Left lobe of liver (tissue), 2 donors: ENCODE results near the gene LGR5. TPM values are rescaled to one million over a fixed set of nuclear protein-coding genes. Genes with fewer than 3 reads are reported as not detected.
A peak's percentile ranks its signal among the peaks of the same experiment; 100 is the strongest.
"Not testable (repeated sequence)": the region's sequence is repeated elsewhere in the genome, so short reads cannot be mapped to it uniquely, and the experiment has no call there.

Experiments used
- ATAC-seq: fragments of 200-7000 bp; cut with Tn5 transposase; one replicate; pipeline ENCODE4 v1.9.1; 2020; ENCODE audit warnings: mild to moderate bottlenecking, moderate library complexity
- DNase-seq: peaks from one replicate; pipeline ENCODE4 v3.0.0-alpha.2; 2020; ENCODE audit warnings: low spot score
- total RNA-seq: library from RNA; stranded (reverse); gene quantifications from one replicate; pipeline ENCODE4 v1.2.1, GENCODE V29; 2021
- donor health status: DM: no; HTN: no; CAD: no; lungs with moderate emphysema.
- donor health status: DM: no; HTN: yes; CAD: no.

Gene LGR5
- total RNA-seq, 1 donor from 2014 or later, result 0.13 TPM

DNA sequence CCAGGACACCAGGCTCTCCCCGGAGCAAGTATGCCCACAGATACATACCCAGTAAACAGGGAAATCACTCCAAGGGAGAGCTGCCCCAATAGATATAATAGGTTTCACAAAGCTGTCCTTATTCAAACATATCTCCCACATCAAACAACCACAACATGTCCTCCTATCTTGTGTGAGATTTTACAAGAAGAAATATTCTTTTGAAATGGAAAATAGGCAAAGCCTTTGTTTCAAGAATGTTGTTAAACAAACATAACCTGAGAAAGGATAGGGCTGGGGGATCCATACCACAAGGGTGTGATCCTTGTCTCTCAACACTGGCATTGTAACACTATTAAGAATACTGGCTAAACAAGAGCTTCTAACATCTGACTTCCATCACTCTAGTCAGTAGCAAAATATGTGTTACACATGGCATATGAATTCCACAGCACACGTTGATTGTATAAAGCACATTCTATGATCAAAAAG lies 32.9 kb downstream of the LGR5 start:
- no peak for ATAC-seq

GRCh38 chr12:71474791-71475190 lies 35.2 kb downstream of the LGR5 start:
- no peak for ATAC-seq
- DNase-seq, result no peak

More for the DNA sequence above, 32.9 kb downstream of the LGR5 start:
- no peak for DNase-seq

DNA sequence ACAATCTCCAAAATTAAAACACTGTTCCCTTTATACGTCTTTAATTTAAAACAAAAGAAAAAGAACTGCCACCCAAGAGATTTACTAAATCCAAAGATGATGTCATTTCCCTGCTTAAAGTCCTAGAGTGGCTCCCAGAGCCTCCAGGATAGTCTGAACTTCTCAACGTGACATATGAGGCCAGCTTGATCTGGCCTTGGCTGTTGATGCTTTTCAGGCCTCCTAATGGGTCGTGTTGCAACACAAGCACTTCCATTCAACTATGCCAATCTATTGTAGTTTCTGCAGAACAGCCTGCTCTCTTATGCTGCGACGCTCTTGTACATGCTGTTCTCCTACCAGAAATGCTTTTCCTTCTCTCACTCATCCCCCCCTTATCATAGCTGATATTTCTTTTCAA lies 35.7 kb downstream of the LGR5 start:
- ATAC-seq (no peak), DNase-seq (no peak)

GRCh38 chr12:71476513-71476912 lies 36.9 kb downstream of the LGR5 start:
- ATAC-seq (peak; percentile 56), DNase-seq (no peak)

- no peak for ATAC-seq
- DNase-seq, result no peak
Measured at GRCh38 chr12:71477609-71478008, 38.0 kb downstream of the LGR5 start.

GRCh38 chr12:71478270-71478669 lies 38.7 kb downstream of the LGR5 start:
- DNase-seq (no peak), ATAC-seq (no peak)

- ATAC-seq, result no peak
- DNase-seq, result no peak
Measured at GRCh38 chr12:71484272-71484905, 44.8 kb downstream of the LGR5 start.

DNA sequence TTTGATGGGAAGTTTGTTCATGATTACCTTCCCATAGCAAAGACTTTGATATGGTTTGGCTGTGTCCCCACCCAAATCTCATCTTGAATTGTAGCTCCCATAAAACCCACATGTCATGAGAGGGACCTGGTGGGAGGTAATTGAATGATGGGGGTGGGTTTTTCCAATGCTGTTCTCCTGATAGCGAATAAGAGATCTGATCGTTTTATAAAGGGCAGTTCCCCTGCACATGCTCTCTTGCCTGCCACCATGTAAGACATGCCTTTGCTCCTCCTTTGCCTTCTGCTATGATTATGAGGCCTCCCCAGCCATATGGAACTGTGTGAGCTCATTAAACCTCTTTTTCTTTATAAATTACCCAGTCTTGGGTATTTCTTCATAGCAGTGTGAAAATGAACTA lies 51.2 kb downstream of the LGR5 start:
- DNase-seq, result not testable (repeated sequence)

DNA sequence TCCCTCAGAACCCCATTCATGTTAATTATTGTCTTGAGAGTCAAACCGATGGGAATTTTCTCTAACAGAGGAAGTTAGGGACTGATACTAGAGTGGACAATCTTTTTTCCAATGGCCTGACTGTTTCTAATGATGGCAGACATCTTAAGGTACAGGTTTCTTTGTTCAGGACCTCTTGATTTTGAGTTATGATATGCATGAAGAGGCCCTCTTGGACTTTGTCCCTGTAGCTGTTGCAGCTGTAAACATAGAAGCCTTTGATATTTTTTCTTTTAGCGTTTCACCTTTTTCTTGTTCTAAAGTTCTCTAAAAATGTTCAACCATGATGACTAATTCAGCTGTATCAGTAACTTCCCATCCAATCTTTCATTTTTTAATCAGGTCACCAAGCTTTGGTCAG lies 53.0 kb downstream of the LGR5 start:
- DNase-seq, result no peak

More for the DNA sequence above, 51.2 kb downstream of the LGR5 start:
- ATAC-seq, result not testable (repeated sequence)

GRCh38 chr12:71499834-71500233 lies 60.2 kb downstream of the LGR5 start:
- DNase-seq (no peak), ATAC-seq (no peak)

More for the DNA sequence above, 53.0 kb downstream of the LGR5 start:
- ATAC-seq, result no peak

GRCh38 chr12:71503579-71504391 lies 64.2 kb downstream of the LGR5 start:
- ATAC-seq (no peak), DNase-seq (no peak)

DNA sequence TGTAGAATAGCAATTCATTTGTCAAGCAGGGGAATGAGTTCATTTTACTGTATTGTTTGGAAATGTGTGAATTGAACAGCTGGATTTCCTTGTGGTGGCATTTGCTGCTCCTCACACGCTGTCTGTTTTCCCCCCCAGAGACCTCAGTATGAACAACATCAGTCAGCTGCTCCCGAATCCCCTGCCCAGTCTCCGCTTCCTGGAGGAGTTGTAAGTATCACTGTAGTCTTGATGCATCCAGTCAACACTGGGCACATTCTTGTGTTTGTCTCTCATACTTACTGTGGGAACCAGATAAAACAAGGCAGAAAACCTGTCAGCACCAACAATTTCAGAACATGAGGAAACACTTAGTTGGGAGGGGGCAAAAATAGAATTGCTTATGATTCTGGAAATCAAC lies 64.9 kb downstream of the LGR5 start:
- ATAC-seq (no peak), DNase-seq (no peak)

DNA sequence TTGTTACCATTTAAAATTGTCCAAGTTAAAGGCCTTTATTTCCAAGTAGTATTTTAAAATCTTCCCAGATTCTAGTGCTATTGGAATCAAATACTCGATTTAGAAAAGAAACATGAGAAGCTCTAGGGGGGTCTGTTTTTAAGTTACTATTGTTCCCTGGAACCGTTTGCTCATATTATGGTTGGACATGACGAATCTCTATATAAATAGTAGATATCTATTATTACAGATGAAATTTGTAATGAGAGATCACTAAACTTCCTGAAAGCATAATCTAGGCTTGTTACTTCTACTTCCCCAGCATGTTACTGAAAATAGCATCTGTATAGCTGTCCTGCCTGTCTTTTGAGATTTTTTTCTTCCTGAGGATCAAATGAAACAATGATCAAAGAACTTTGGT lies 70.1 kb downstream of the LGR5 start:
- no peak for DNase-seq
- ATAC-seq, result no peak

- DNase-seq, result no peak
- no peak for ATAC-seq
Measured at GRCh38 chr12:71517145-71517846, 77.7 kb downstream of the LGR5 start.

GRCh38 chr12:71521125-71521524 lies 81.5 kb downstream of the LGR5 start:
- ATAC-seq (no peak), DNase-seq (no peak)

GRCh38 chr12:71524626-71525025 lies 85.0 kb downstream of the LGR5 start:
- ATAC-seq (no peak), DNase-seq (no peak)

DNA sequence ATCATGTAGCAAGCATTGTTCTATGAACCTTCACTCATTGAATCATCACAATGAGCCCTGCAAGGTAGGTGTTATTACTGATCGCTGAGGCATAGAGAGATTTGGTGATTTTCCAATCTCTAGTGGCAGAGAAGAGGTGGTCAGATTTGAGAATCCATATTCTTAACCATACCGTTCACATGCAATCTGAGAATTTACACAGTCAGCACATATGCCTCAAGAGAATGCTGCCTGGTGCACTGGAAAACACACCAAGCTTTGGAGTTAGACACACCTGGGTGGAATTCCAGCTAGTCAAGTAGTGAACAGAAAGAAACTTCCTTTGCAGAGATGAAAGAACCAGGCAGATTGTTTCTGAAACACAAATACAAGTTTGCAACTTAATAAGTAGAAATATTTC lies 94.1 kb downstream of the LGR5 start:
- no peak for DNase-seq
- no peak for ATAC-seq

- ATAC-seq (no peak), DNase-seq (no peak)
Measured at GRCh38 chr12:71536279-71536938, 96.8 kb downstream of the LGR5 start.

GRCh38 chr12:71536939-71537622 lies 97.5 kb downstream of the LGR5 start:
- ATAC-seq (no peak), DNase-seq (no peak)

DNA sequence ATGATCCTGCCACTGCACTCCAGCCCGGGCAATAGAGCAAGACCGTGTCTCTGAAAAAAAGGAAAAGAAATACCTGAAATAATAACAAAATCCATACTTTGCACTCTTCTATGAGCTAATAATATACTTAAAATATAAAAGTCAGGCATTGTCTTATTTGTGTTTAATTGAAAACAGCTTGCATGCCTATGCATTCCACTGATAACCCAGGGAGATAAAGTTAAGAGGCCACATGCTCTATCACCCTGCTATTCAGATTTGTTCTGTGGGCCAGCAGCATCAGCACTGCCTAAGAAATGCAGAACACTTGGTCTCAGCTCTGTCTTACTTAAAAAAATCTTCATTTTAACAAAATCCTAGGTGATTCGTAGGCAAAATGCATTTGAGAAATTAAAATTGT lies 99.2 kb downstream of the LGR5 start:
- no peak for ATAC-seq

GRCh38 chr12:71541583-71541982 lies 102.0 kb downstream of the LGR5 start:
- no peak for ATAC-seq

More for the DNA sequence above, 99.2 kb downstream of the LGR5 start:
- no peak for DNase-seq

More at GRCh38 chr12:71541583-71541982, 102.0 kb downstream of the LGR5 start:
- DNase-seq, result no peak
